HG03108 (cell line): ENCODE data around the gene MRPL27.

Experiments
- ATAC-seq: cut with Tn5 transposase; IDR thresholded peaks from one replicate; pipeline ENCODE4 v1.9.1; 2021; ENCODE audit warnings: moderate library complexity; ENCODE audit not compliant: unreplicated experiment

Gene MRPL27

GRCh38 chr17:50388728-50389127, 15.7 kb upstream of the MRPL27 start:
- ATAC-seq, result no peak

- no peak for ATAC-seq
Measured at GRCh38 chr17:50386510-50386909, 13.5 kb upstream of the MRPL27 start.

- ATAC-seq, result no peak
Measured at GRCh38 chr17:50382931-50383330, 9.9 kb upstream of the MRPL27 start.

GRCh38 chr17:50381920-50382319, 8.9 kb upstream of the MRPL27 start:
- no peak for ATAC-seq

- ATAC-seq, result no peak
Measured at GRCh38 chr17:50381260-50381815, 8.4 kb upstream of the MRPL27 start.

GRCh38 chr17:50380369-50381259, 7.6 kb upstream of the MRPL27 start:
- no peak for ATAC-seq

- ATAC-seq, result no peak
Measured at GRCh38 chr17:50379351-50380132, 6.6 kb upstream of the MRPL27 start.

GRCh38 chr17:50375858-50376538, 3.0 kb upstream of the MRPL27 start:
- ATAC-seq, result no peak

GRCh38 chr17:50373705-50374104, 721 bp upstream of the MRPL27 start:
- ATAC-seq, result no peak

GRCh38 chr17:50372222-50372757, 694 bp downstream of the MRPL27 start:
- ATAC-seq, result no peak

- ATAC-seq, result no peak
Measured at GRCh38 chr17:50371526-50371925, 1.5 kb downstream of the MRPL27 start.

GRCh38 chr17:50370052-50370451, 2.9 kb downstream of the MRPL27 start:
- no peak for ATAC-seq

- ATAC-seq, result no peak
Measured at GRCh38 chr17:50367401-50367800, 5.6 kb downstream of the MRPL27 start.

GRCh38 chr17:50365649-50366393, 7.2 kb downstream of the MRPL27 start:
- no peak for ATAC-seq

- no peak for ATAC-seq
Measured at GRCh38 chr17:50365165-50365564, 7.8 kb downstream of the MRPL27 start.

GRCh38 chr17:50364715-50365114, 8.3 kb downstream of the MRPL27 start:
- no peak for ATAC-seq

GRCh38 chr17:50364061-50364458, 8.9 kb downstream of the MRPL27 start:
- no peak for ATAC-seq

GRCh38 chr17:50363217-50364060, 9.5 kb downstream of the MRPL27 start:
- no peak for ATAC-seq

- ATAC-seq, result no peak
Measured at GRCh38 chr17:50362661-50363060, 10.3 kb downstream of the MRPL27 start.
